ENCODE data around the gene ZMYM5. TPM values are rescaled to one million over a fixed set of nuclear protein-coding genes. Genes with fewer than 3 reads are reported as not detected.
A peak's percentile ranks its signal among the peaks of the same experiment; 100 is the strongest.

Gene ZMYM5
- total and polyA plus RNA-seq, 2 of the 8 experiments (the other 6 are each of a cell fraction or from before 2014, with no cell fraction given) = 4.9 to 7.9 TPM

DNA sequence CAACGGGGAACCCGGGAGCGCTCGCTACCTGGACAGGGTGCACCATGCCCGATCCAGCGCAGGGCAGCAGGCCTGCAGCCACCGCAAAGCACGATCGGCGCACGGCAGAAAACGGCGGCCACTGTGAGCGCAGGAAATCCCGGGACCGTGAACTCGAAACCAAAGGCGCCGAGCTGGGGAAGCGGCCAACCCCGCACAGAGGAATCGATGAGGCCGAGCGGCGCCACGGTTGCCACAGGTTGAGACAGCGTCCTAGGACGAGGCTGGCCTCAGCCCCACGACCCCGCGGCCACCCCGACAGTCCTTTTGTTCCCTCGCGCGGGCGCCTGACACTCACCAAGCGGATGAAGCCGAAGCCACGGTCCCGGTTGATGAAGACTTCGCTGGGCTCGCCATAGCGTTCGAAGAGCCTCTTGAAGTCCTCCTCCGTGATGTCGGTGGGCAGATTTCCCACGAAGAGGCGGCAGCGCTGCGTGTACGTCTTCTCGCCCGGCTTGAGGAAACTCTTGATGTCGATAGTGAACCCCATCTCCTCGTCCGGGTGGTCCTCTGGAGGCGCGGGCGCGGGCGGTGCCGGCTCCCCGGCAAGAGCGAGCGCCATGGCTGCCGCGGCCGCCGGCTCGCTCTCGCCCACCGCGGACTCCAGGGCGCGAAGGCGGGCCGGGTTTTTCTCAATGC lies 81.3 kb downstream of the ZMYM5 start:
- H3K36me3 ChIP-seq (ENCODE audit: control insufficient read depth in 2 of 4, insufficient read depth in 4 of 4, low read length in 3 of 4) = peaks cover 0 to 8% (median 1%) of the 10 kb centered on the region in 4 experiments; a peak in 2 of 8 replicates
- FAIRE-seq = no peak
- 2% methylated on average over 77 of the region's 77 CpGs; no CpG with 5 or more reads in 1 of the 2 experiments for WGBS, 2 experiments (ENCODE audit: extremely low coverage in 1 of 2, insufficient coverage in 1 of 2, insufficient read length in 1 of 2, insufficient replicate concordance in 2 of 2, low coverage in 1 of 2, low lambda C conversion rate in 2 of 2, missing lambda C conversion rate in 1 of 2)
- peaks cover 23 to 32% of the 10 kb centered on the region in 2 experiments for H3K79me2 ChIP-seq (ENCODE audit: control insufficient read depth in 1 of 2, insufficient read depth in 2 of 2, low read length in 2 of 2)
- peak overlapping the region; percentile 57 for H2BK120ac ChIP-seq (replicated peaks; ENCODE audit: low read depth, low read length)
- peak overlapping the region; percentile 86 for H3K27ac ChIP-seq (ENCODE audit: low read depth, low read length)
- H3K4me3 ChIP-seq (ENCODE audit: extremely low read depth in 1 of 4, insufficient read depth in 2 of 4, low read depth in 3 of 4, low read length in 4 of 4) = peak overlapping the region; percentile 87 to 97 (median 95)
- H3K9me3 ChIP-seq (ENCODE audit: insufficient read depth in 2 of 2, low read depth in 1 of 2, low read length in 1 of 2) = peaks cover 0 to 5% of the 10 kb centered on the region in 2 experiments; a peak in 1 of 4 replicates
- ChIA-PET CTCF (ENCODE audit: partially characterized antibody) (interaction anchor here (0.6 kb wide), 1 partner anchor 109 kb away, joined by 4 read pairs; no protein-coding TSS in a partner anchor), POLR2A (ENCODE audit: partially characterized antibody) (interaction anchor here (0.9 to 2.7 kb wide), 15 partner anchors 9 to 86 kb away, joined by 3 to 18 read pairs (median 4); partner anchors contain the start of gene ZMYM5)
- DNase-seq (ENCODE audit: low read depth in 1 of 2, low spot score in 2 of 2) = peak in 1 of 2 experiments; percentile 57
- H2BK15ac ChIP-seq (ENCODE audit: low read length) = 0 out of 2 replicates have a peak overlapping the region, but pooled peaks have one; percentile 19
- no peaks in the 10 kb centered on the region for H3K4me1 ChIP-seq (replicated peaks in 1 of 4; ENCODE audit: control insufficient read depth in 3 of 4, insufficient read depth in 4 of 4, low read length in 3 of 4)
- no peak overlapping the region for H3K23ac ChIP-seq (ENCODE audit: insufficient read length)
- H4K5ac ChIP-seq (ENCODE audit: insufficient read length, low read depth, low read length) = peak overlapping the region; percentile 67
- H4K20me1 ChIP-seq (replicated peaks in 1 of 2; ENCODE audit: control insufficient read depth in 1 of 2, insufficient read depth in 2 of 2, low read length in 2 of 2) = peaks cover 0 to 3% of the 10 kb centered on the region in 2 experiments
- peak overlapping the region; percentile 93 for H2BK5ac ChIP-seq (ENCODE audit: low read depth, low read length)
- no peaks in the 10 kb centered on the region for H3K27me3 ChIP-seq (replicated peaks in 1 of 4; ENCODE audit: control insufficient read depth in 3 of 4, extremely low read depth in 1 of 4, insufficient read depth in 3 of 4, low read length in 3 of 4)
- H2BK12ac ChIP-seq (ENCODE audit: low read depth, low read length) = peak overlapping the region; percentile 84
- H2AK5ac ChIP-seq (ENCODE audit: low read depth, low read length) = peak overlapping the region; percentile 91; the same call in 1 of the 2 replicates
- peak overlapping the region; percentile 92 for H3K56ac ChIP-seq (replicated peaks; ENCODE audit: insufficient read length, low read depth, low read length)
- peak overlapping the region; percentile 85 for H3K18ac ChIP-seq (ENCODE audit: extremely low read depth, low read length)
- no peak overlapping the region for H2BK20ac ChIP-seq (ENCODE audit: low read length)
- H3K14ac ChIP-seq (ENCODE audit: insufficient read length) = no peak overlapping the region
- peak overlapping the region; percentile 91 for H3K4ac ChIP-seq (replicated peaks; ENCODE audit: insufficient read length, low read depth, low read length)
- peak overlapping the region; percentile 94 for H4K8ac ChIP-seq (ENCODE audit: extremely low read depth, insufficient read depth, low read length)
- peak overlapping the region; percentile 34 to 72 for H3K4me2 ChIP-seq (ENCODE audit: insufficient read depth in 1 of 2, low read depth in 2 of 2, low read length in 2 of 2)
- H2AFZ ChIP-seq (ENCODE audit: low read length) = no peak overlapping the region
- H3K9ac ChIP-seq (replicated peaks in 1 of 4; ENCODE audit: extremely low read depth in 1 of 4, low read depth in 3 of 4, low read length in 3 of 4) = peak overlapping the region; percentile 96 to 99 (median 96)
- no peaks in the 10 kb centered on the region; the same call in 1 of the 2 replicates for H3K79me1 ChIP-seq (ENCODE audit: low read depth, low read length)
- H3K23me2 ChIP-seq (ENCODE audit: low read depth, low read length) = no peaks in the 10 kb centered on the region
- peak overlapping the region; percentile 93 for H4K91ac ChIP-seq (replicated peaks; ENCODE audit: insufficient read length, low read length)
- TF ChIP-seq SIX5 (IDR thresholded peaks at IDR 0.05; ENCODE audit: low read depth, low read length) = no peak
- peak; percentile 47; the same call in 1 of the 2 replicates for TF ChIP-seq RBBP5 (IDR thresholded peaks at IDR 0.05; ENCODE audit: borderline replicate concordance, low read depth, low read length)
- no peak for TF ChIP-seq SP1 (IDR thresholded peaks at IDR 0.05; ENCODE audit: low read depth, low read length)
- no peak for TF ChIP-seq CEBPB (IDR thresholded peaks at IDR 0.05; ENCODE audit: low read depth, low read length)
- TF ChIP-seq MAFK (IDR thresholded peaks at IDR 0.05; ENCODE audit: low read depth, low read length) = no peak
- no peak for TF ChIP-seq EP300 (IDR thresholded peaks at IDR 0.05; ENCODE audit: borderline replicate concordance in 1 of 2, low read depth in 2 of 2, low read length in 2 of 2)
- TF ChIP-seq, protein P1, sequence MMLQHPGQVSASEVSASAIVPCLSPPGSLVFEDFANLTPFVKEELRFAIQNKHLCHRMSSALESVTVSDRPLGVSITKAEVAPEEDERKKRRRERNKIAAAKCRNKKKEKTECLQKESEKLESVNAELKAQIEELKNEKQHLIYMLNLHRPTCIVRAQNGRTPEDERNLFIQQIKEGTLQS (IDR thresholded peaks at IDR 0.05; ENCODE audit: insufficient read depth, low read depth, low read length) = no peak
- no peak for TF ChIP-seq JUND (IDR thresholded peaks at IDR 0.05; ENCODE audit: low read length)
- no peak for TF ChIP-seq EZH2 (IDR thresholded peaks at IDR 0.05; ENCODE audit: low read depth, low read length, severe bottlenecking)
- no peak for TF ChIP-seq CHD2 (IDR thresholded peaks at IDR 0.05; ENCODE audit: low read length)
- TF ChIP-seq TAF1 (IDR thresholded peaks at IDR 0.05; ENCODE audit: low read depth, low read length) = peak; percentile 43; the same call in 1 of the 2 replicates

All from H1 (cell line).